ENCODE measurements around the gene RENBP.

RENBP gene

DNA sequence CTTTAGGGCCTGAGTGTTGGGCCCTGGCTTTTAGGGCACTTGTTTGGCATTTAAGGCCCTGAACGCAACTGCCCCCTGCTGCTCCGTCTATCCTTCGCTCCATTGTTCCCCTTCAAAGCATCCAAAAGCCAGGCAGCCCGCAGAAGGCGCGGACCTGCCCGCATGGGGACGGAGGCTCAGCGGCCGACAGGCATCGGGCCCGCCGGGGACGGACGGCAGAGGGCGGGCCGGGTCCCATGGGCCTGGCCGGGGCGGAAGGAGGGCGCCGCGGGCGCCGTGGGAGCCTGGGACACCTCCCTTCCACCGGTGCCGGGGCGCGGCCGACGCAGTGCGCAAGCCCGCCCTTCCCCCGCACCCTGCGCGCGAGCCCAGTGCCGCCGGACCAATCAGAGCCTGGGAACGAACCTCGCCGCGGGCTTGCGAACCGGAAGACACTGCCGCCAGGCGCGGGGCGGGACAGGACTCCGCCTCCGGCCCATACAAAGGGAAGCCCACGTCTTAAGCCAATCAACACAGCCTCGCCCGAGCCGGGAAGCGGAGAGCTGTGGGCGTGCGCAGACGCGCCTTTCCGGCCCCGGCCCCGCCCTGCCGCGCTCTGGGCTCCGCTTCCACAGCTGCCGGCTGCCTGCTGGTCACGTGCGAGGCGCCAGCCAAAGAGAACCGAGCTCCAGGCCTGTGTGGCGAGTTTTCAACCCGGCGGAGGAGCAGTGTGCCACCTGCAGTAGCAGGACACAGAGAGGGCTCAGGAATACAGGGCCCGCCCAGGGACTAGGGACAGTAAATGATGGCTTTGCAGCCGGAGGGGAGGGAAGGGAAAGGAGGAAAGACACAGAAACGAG lies 16.3 kb downstream of the RENBP start:
- peaks cover 75% of the 10 kb centered on the region for H3K36me3 Mint-ChIP-seq (ENCODE audit: low read depth)
- H3K27ac Mint-ChIP-seq = peak overlapping the region; percentile 95
- H3K4me3 Mint-ChIP-seq = peak overlapping the region; percentile 85
- H3K4me1 Mint-ChIP-seq (ENCODE audit: low read depth) = peaks cover 54% of the 10 kb centered on the region
- intact Hi-C loops (cut with micrococcal nuclease) = no loop called here
- no peaks in the 10 kb centered on the region for H3K9me3 Mint-ChIP-seq
- H3K27me3 Mint-ChIP-seq = no peaks in the 10 kb centered on the region

DNA sequence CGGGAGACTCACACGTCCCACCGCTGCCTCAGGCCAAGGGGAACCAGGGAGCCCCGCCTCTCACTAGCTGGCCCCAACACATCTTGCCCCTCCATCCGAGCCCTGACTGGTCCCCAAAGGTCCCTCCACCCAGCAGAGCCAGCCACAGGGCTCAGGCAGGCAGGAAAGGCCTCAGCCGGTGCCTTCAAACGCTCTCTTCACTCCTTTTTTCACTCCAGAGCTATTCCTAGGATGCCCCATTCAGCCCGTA lies 16.8 kb downstream of the RENBP start:
- Mint-ChIP-seq H3K4me3 (peak overlapping the region; percentile 85), H3K9me3 (no peaks in the 10 kb centered on the region), H3K27me3 (no peaks in the 10 kb centered on the region), H3K36me3 (ENCODE audit: low read depth) (peaks cover 75% of the 10 kb centered on the region), H3K4me1 (ENCODE audit: low read depth) (peaks cover 59% of the 10 kb centered on the region), H3K27ac (peak overlapping the region; percentile 95)
- intact Hi-C loops (cut with micrococcal nuclease) = no loop called here

DNA sequence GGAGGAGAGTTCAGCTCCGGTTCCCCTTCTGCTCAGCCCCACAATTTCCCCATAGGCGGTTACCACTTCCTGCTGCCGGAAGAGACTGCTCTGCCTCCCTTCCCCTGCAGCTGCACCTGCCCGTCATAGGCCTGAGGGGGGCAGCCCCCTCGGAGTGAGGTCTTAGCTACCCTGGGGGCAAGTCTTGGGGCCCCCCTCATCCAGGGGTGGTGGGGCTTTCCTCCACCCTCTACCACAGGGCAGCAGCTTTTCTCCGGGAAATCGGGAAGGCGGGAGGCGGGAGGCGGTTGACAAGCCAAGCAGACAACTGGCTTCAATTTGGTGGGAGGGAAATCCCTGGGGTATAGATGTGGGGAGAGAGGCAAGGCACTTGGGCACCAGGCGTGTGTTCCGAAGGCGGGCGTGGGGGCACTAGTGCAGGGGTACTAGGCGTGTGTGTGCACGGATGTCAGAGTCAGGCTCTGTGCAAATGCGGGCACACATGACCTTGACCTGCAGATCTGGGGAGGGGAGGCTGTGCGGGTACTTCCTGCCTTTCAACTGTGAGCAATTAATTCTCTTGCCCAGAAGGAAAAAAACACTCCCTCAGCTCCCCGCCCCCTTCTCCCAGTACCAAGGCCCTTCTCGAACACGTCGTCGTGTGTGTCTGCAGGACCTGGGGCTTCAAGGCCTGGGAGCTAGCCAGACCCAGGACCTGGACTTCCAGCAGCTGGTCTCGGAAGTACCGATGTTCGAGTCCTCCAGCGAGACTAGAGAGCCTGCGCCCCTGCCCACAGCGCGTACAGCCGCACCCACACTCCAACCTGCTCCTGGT lies 17.4 kb downstream of the RENBP start:
- H3K36me3 Mint-ChIP-seq (ENCODE audit: low read depth) = peaks cover 75% of the 10 kb centered on the region
- peaks cover 64% of the 10 kb centered on the region for H3K4me1 Mint-ChIP-seq (ENCODE audit: low read depth)
- intact Hi-C loops (cut with micrococcal nuclease) = no loop called here
- H3K27me3 Mint-ChIP-seq = no peaks in the 10 kb centered on the region
- H3K27ac Mint-ChIP-seq = peak overlapping the region; percentile 95
- H3K4me3 Mint-ChIP-seq = peak overlapping the region; percentile 85
- H3K9me3 Mint-ChIP-seq = no peaks in the 10 kb centered on the region

DNA sequence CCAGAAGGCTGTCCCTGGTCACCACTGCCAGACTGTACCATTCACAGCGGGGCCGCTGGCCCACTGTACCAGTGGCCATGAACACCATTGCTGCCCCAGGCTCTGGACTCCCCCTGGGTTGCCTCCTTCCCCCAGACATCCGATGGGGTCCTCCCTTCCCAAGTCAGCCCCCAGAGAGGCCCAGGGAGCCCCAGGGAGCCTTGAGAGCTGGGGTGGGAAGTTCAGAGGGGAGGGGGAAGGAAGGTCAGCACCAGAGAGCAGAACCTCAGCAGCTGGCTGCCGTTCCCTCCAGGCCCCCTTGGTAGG lies 17.9 kb downstream of the RENBP start:
- Mint-ChIP-seq H3K9me3 (no peaks in the 10 kb centered on the region), H3K36me3 (ENCODE audit: low read depth) (peaks cover 75% of the 10 kb centered on the region), H3K27ac (peak overlapping the region; percentile 95), H3K4me3 (peak overlapping the region; percentile 85), H3K27me3 (no peaks in the 10 kb centered on the region), H3K4me1 (ENCODE audit: low read depth) (peaks cover 64% of the 10 kb centered on the region)
- intact Hi-C loops (cut with micrococcal nuclease) = no loop called here

DNA sequence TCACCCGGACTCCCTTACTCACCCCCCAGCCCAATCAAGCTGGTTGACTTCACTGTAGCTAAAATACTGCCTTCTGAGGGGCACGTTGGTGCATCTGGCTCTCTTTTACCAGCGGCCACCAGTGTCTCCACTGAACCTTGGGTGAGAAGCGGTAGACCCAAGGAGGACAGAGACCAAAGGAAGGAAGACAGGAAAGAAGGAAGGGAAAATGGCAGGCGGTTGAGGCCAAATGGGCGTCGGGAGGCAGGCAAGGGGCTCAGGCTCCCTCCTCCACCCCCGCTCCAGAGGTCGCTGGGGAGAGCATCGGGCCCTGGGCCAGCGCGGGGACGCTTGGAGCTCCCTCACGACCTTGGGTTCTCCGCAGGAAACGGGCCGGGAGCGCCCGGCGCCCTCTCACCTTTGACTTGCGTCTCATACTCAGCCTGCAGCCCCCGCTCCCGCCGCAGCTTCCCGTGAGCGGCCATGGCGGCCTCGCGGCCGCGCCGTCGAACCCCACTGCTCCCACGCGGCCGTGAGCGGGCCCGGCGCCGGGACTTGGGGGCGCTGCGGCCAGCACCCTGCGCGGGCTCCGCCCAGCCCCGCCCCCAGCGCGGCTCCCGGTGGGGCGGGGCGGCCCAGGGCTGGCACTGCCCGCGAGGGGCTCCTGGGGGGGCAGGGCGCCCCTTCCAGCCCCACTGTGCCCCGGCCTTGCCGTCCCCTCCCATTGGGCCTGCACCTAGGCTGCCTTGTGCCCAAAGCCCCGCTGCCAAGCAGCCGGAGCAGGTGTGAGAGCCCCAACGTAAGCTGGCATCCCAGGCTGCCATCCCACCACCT lies 18.5 kb downstream of the RENBP start, which contains the start of gene ARHGAP4:
TSS of gene ARHGAP4 (minus strand) at position 526 of the 813 bp plus-strand sequence. CDS start at position 464, 62 bp downstream.
- peak within 1 kb of the TSS; percentile 95 for H3K27ac Mint-ChIP-seq
- H3K4me1 Mint-ChIP-seq (ENCODE audit: low read depth) = peaks cover 59% of the 10 kb centered on the region
- peaks cover 75% of the 10 kb centered on the region for H3K36me3 Mint-ChIP-seq (ENCODE audit: low read depth)
- peak within 1 kb of the TSS; percentile 90 for H3K4me3 Mint-ChIP-seq
- no peaks in the 10 kb centered on the region for H3K9me3 Mint-ChIP-seq
- intact Hi-C loops (cut with micrococcal nuclease) = loop anchor here (1.0 kb wide), 1 partner anchor 132 kb away; the partner anchor contains the start of genes IDH3G and SSR4
- no peaks in the 10 kb centered on the region for H3K27me3 Mint-ChIP-seq

DNA sequence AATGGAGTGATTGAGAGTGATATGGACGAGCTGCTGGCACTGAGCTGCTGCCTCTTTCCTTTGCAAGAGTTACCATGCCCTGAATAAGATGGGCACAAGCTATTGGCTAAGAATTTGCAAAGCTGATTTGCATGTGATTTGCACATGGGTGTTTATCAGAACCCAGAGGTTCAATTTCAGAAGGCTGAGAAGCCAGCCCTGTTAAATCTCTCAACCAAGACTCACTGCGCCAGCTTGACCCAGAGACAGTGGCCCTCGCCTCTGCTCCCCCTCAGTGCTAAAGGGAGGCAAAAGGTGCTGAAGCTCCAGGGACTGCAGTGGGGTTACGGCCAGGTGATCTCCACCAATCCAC lies 19.1 kb downstream of the RENBP start:
- H3K4me1 Mint-ChIP-seq (ENCODE audit: low read depth) = peaks cover 53% of the 10 kb centered on the region
- peak overlapping the region; percentile 90 for H3K4me3 Mint-ChIP-seq
- H3K27me3 Mint-ChIP-seq = no peaks in the 10 kb centered on the region
- H3K27ac Mint-ChIP-seq = peak overlapping the region; percentile 95
- no peaks in the 10 kb centered on the region for H3K9me3 Mint-ChIP-seq
- intact Hi-C loops (cut with micrococcal nuclease) = loop anchor here (1.0 kb wide), 1 partner anchor 131 kb away; the partner anchor contains the start of genes IDH3G and SSR4
- H3K36me3 Mint-ChIP-seq (ENCODE audit: low read depth) = peaks cover 75% of the 10 kb centered on the region

DNA sequence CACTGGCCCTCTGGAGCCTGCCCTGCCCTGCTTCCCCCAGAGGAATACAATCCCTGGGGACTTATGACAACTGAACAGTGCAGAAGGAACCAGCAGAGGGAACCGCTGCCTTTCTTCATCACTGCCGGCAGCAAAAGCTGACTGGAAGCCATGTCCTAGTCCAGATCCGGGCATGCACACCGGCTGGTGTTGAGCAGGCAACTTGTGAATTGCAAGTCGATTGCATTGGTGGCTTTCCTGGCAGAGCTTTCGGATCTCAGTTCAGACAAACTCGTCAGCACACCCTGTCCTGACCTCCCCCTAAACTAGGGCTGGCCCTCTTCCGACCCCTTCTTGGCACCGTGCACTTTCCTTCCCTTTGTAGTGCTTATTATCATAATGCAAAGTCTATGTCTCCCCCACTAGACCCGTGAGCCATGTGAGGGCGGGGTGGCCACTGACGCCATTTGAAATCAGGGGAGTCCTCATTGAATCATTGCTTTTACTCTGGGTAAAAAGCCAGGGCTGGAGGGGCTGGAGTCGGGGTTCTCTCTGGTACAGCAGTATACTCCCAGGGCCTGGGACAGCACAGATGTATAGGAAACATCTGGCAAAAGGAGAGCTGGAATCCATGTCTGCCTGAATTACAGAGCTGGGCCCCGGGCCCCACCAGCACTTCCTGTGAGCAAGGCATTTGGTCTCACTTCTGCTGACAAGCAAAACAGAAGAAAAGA lies 20.1 kb downstream of the RENBP start:
- Mint-ChIP-seq H3K27me3 (no peaks in the 10 kb centered on the region), H3K36me3 (ENCODE audit: low read depth) (peaks cover 75% of the 10 kb centered on the region), H3K4me3 (peak overlapping the region; percentile 90), H3K27ac (peak overlapping the region; percentile 95), H3K9me3 (no peaks in the 10 kb centered on the region), H3K4me1 (ENCODE audit: low read depth) (peaks cover 43% of the 10 kb centered on the region)
- intact Hi-C loops (cut with micrococcal nuclease) = no loop called here

DNA sequence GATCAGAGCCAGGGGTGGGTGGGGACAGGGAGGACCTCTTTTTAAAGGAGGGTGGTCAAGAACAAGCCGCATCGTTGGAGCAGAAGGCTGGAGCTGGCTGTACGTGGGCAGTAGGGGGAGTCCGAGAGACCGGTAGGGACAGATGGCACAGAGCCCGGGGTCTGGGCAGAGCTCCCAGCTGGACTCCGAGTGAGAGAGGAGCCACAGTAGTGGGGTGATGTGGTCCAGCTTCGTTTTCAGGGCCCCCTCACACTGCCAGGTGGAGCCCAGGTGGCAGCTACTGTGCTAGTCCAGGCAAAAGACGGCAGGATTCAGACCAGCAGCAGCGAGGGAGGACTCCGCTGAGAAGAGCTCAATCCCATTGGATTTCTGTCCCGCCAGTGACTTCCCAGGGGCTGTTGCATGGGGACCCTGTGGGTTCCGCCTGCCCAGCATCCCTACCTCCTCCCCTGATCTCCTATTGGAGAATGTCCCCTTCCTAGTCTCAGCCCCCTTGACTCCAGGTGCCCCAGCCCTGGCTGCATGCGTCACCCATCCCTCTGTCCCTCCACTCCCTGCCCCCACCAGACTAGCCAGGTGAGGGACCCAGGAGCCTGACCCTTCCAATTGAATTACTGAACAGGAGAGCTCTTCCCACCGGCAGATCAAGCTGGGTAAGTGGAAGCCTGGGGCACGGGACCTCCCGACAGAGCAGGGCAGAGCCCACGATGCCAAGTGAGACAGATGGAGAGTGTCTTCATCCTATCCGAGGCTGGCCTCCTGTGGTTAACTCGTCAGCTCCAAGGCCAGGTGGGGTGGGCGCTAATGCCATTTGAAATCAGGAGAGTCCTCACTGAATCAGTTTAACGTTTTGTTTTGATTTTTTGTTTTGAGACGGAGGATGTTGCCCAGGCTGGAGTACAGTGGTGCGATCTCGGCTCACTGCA lies 21.2 kb downstream of the RENBP start:
- intact Hi-C loops (cut with micrococcal nuclease) = no loop called here
- peaks cover 35% of the 10 kb centered on the region for H3K4me1 Mint-ChIP-seq (ENCODE audit: low read depth)
- no peaks in the 10 kb centered on the region for H3K9me3 Mint-ChIP-seq
- no peaks in the 10 kb centered on the region for H3K27me3 Mint-ChIP-seq
- H3K36me3 Mint-ChIP-seq (ENCODE audit: low read depth) = peaks cover 84% of the 10 kb centered on the region
- peak overlapping the region; percentile 95 for H3K27ac Mint-ChIP-seq
- peak overlapping the region; percentile 90 for H3K4me3 Mint-ChIP-seq

DNA sequence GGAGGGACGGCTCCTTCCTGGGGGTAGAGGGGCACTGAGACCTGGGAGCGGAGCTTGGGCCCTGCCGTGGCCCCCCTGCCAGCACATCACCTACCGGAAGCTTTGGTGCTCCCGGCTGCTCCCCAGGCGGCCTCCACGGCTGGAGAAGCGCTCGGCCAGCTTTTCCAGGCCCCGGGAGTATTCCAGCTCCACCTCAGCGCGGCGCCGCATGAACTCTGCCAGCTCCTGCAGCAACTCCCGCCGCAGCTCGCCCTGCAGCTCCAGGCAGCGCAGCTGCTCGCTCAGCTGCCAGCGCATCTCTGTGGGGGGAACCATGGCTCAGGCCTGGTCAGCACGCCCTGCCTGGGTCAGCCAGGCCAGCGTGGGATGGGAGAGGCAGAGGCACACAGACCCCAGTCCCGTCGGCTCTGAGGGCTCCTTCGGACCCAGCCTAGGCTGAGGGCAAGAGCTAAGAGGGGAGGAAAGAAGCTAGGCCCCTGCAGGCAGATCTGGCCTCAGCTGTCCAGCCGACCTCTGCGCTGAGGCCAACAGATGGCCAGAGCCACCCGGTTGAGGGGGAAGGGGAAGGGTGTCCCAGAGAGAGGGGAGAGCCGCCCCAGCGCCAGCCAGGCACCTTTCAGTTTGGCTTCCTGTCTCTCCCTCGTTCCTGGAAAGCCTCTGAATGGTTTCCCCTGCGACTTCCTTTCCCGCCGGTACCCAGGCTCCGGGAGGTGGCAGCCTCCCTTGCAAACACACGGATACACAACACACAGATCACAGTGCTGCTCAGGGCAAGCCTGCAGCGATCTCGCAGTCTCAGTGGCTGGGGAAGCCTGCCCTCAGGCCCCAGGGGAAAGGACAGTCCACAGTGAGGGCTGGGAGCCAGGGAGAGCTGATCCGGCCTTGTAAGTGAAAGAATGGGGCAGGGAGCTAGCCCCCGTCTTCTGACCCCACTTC lies 22.7 kb downstream of the RENBP start:
- intact Hi-C loops (cut with micrococcal nuclease) = no loop called here
- Mint-ChIP-seq H3K9me3 (no peaks in the 10 kb centered on the region), H3K36me3 (ENCODE audit: low read depth) (peaks cover 90% of the 10 kb centered on the region), H3K4me3 (peak overlapping the region; percentile 90), H3K27me3 (no peaks in the 10 kb centered on the region), H3K27ac (no peak overlapping the region), H3K4me1 (ENCODE audit: low read depth) (peaks cover 29% of the 10 kb centered on the region)

DNA sequence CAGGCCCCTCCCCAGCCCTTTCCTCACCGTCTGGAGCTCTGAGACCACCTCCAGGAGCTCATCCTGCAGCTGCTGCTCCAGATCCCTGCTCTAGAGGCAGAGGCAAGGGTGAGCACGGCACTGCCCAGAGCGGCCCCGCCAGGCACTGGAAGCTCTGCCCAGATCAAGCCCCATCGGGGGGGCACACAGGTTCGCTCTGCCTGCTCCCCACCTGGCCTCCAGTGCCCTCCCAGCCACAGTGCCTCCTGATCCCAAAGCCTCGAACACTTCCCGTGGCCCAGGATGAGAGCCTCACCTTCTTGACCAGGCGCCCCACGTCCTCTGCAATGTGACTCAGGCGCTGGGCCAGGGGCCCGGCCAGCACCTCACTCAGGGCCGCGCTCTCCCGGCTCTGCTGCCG lies 23.4 kb downstream of the RENBP start:
- H3K27me3 Mint-ChIP-seq = no peaks in the 10 kb centered on the region
- H3K9me3 Mint-ChIP-seq = no peaks in the 10 kb centered on the region
- peaks cover 91% of the 10 kb centered on the region for H3K36me3 Mint-ChIP-seq (ENCODE audit: low read depth)
- peaks cover 24% of the 10 kb centered on the region for H3K4me1 Mint-ChIP-seq (ENCODE audit: low read depth)
- intact Hi-C loops (cut with micrococcal nuclease) = no loop called here
- no peak overlapping the region for H3K4me3 Mint-ChIP-seq
- H3K27ac Mint-ChIP-seq = no peak overlapping the region

DNA sequence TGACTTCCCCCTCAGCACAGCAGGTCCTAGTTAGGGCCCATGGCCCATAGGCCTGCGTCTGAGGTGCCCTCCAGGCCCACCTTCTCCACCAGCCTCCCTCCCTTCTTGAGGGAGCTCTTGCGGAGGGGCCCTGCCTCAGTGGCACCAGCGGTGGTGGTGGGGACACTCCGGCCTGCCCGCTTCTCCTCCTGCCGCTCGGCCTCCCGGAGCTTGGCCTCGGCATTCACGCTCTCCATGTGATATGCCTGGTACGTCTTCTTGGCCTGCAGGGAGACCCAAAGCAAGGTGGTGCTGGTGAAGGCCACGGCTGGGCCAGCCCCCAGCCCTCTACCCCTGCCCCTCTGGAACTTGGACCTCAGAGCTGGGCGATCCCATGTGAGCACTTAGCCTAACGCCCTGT lies 23.9 kb downstream of the RENBP start:
- Mint-ChIP-seq H3K27ac (no peak overlapping the region), H3K9me3 (no peaks in the 10 kb centered on the region), H3K36me3 (ENCODE audit: low read depth) (peaks cover 92% of the 10 kb centered on the region), H3K4me1 (ENCODE audit: low read depth) (peaks cover 24% of the 10 kb centered on the region), H3K4me3 (no peak overlapping the region), H3K27me3 (no peaks in the 10 kb centered on the region)
- intact Hi-C loops (cut with micrococcal nuclease) = no loop called here

DNA sequence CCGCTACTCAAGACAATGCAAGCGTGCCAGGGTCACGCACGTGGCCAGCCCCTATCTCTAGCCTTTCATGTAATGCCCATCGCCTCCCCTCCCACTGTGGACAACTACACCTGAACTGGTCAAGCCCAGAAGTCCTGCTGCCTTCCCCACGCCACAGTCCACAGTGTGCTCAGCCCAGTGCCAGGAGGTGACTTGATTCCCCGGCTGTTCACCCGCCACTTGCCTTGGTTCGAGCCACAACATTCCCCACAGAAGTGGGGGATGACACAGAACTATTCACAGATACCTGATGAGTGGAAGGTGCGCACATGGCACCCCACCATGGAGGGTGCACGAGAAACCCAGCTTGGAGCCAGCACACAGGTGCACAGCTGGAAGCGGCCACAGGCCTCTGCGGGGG lies 25.2 kb downstream of the RENBP start:
- no peak overlapping the region for H3K27ac Mint-ChIP-seq
- intact Hi-C loops (cut with micrococcal nuclease) = no loop called here
- no peak overlapping the region for H3K4me3 Mint-ChIP-seq
- H3K4me1 Mint-ChIP-seq (ENCODE audit: low read depth) = peaks cover 20% of the 10 kb centered on the region
- no peaks in the 10 kb centered on the region for H3K27me3 Mint-ChIP-seq
- no peaks in the 10 kb centered on the region for H3K9me3 Mint-ChIP-seq
- H3K36me3 Mint-ChIP-seq (ENCODE audit: low read depth) = peaks cover 96% of the 10 kb centered on the region
